ENCODE results near the gene TRAPPC8.

The TRAPPC8 gene

DNA sequence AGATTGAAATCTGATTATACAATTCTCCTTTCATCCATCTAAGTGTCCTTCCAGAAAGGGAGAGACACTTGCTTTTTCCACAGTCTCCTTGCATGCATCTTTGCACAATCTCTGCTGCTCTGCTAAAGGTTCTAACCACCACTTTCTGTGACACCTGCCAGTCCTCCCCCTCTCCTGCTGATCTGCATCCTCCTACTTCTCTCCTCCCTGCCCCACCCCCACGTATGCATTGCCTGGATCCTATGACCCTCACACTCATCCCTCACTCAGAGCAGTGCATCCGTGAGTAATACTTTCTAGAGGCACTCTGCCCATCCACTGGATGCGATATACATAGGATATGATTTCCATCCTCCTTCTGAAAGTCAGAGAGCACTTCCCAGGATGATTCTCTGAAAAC, 27.7 kb upstream of the TRAPPC8 start:
- no peaks in the 10 kb centered on the region for H4K20me1 ChIP-seq (ENCODE audit: insufficient read depth, low read length)
- no peak overlapping the region for H2AFZ ChIP-seq (ENCODE audit: low read depth, low read length)
- H3K4me2 ChIP-seq (ENCODE audit: insufficient read depth, low read length) = no peak overlapping the region
- H3K27me3 ChIP-seq (ENCODE audit: insufficient read depth, low read length, poor library complexity) = no peaks in the 10 kb centered on the region
- no peaks in the 10 kb centered on the region for H3K4me1 ChIP-seq (ENCODE audit: insufficient read depth, low read length)
- ATAC-seq (ENCODE audit: insufficient read depth, low read depth) (no peak), DNase-seq (no peak)
- no peak overlapping the region for H3K9ac ChIP-seq (ENCODE audit: low read depth, low read length)
- H3K36me3 ChIP-seq (ENCODE audit: insufficient read depth, low read length) = no peaks in the 10 kb centered on the region
- peaks cover 27% of the 10 kb centered on the region for H3K9me3 ChIP-seq (ENCODE audit: insufficient read depth, low read length, severe bottlenecking)
- H3K79me2 ChIP-seq (ENCODE audit: insufficient read depth, low read length) = no peaks in the 10 kb centered on the region
- H3K27ac ChIP-seq (ENCODE audit: low read length) = no peak overlapping the region
- TF ChIP-seq, protein P1, sequence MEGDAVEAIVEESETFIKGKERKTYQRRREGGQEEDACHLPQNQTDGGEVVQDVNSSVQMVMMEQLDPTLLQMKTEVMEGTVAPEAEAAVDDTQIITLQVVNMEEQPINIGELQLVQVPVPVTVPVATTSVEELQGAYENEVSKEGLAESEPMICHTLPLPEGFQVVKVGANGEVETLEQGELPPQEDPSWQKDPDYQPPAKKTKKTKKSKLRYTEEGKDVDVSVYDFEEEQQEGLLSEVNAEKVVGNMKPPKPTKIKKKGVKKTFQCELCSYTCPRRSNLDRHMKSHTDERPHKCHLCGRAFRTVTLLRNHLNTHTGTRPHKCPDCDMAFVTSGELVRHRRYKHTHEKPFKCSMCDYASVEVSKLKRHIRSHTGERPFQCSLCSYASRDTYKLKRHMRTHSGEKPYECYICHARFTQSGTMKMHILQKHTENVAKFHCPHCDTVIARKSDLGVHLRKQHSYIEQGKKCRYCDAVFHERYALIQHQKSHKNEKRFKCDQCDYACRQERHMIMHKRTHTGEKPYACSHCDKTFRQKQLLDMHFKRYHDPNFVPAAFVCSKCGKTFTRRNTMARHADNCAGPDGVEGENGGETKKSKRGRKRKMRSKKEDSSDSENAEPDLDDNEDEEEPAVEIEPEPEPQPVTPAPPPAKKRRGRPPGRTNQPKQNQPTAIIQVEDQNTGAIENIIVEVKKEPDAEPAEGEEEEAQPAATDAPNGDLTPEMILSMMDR (IDR thresholded peaks at IDR 0.05; ENCODE audit: borderline replicate concordance, extremely low read depth, low read length, poor library complexity, severe bottlenecking) = no peak
- TF ChIP-seq EZH2 (IDR thresholded peaks at IDR 0.05; ENCODE audit: borderline replicate concordance, low read depth, low read length, severe bottlenecking) = no peak
- no peak overlapping the region for H3K4me3 ChIP-seq (ENCODE audit: low read depth in 1 of 2, low read length in 2 of 2)

DNA sequence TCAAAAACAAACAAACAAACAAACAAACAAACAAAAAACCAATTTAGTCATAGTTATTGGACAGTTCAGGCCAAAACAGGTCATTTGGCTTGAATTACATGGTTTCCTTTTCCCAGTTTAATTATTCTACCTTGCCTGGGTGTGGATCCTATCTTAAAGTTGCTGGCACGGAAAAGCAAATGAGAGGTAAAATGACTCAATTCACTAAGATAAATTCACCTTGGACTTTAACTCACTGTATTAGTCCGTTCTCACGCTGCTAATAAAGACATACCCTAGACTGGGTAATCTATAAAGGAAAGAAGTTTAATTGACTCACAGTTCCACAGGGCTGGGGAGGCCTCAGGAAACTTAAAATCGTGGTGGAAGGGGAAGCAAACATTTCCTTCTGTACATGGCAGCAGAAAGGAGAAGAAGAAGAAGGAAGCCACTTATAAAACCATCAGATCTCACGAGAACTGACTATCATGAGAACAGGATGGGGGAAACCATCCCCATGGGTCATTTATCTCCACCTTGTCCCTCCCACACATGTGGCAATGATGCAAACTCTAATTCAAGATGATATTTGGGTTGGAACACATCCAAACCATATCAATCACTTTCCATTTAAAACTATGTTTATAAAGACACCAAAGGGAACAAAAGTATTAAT, 22.5 kb upstream of the TRAPPC8 start:
- no peak for ATAC-seq (ENCODE audit: insufficient read depth, low read depth)
- no peaks in the 10 kb centered on the region for H3K4me1 ChIP-seq (ENCODE audit: insufficient read depth, low read length)
- no peak overlapping the region for H3K4me3 ChIP-seq (ENCODE audit: low read depth in 1 of 2, low read length in 2 of 2)
- no peaks in the 10 kb centered on the region for H3K36me3 ChIP-seq (ENCODE audit: insufficient read depth, low read length)
- no peak overlapping the region for H2AFZ ChIP-seq (ENCODE audit: low read depth, low read length)
- no peak for DNase-seq
- H3K27me3 ChIP-seq (ENCODE audit: insufficient read depth, low read length, poor library complexity) = no peaks in the 10 kb centered on the region
- no peaks in the 10 kb centered on the region for H3K9me3 ChIP-seq (ENCODE audit: insufficient read depth, low read length, severe bottlenecking)
- no peaks in the 10 kb centered on the region for H4K20me1 ChIP-seq (ENCODE audit: insufficient read depth, low read length)
- no peak overlapping the region for H3K27ac ChIP-seq (ENCODE audit: low read length)
- TF ChIP-seq, protein P1 (IDR thresholded peaks at IDR 0.05; ENCODE audit: borderline replicate concordance, extremely low read depth, low read length, poor library complexity, severe bottlenecking) = no peak
- TF ChIP-seq EZH2 (IDR thresholded peaks at IDR 0.05; ENCODE audit: borderline replicate concordance, low read depth, low read length, severe bottlenecking) = no peak
- H3K4me2 ChIP-seq (ENCODE audit: insufficient read depth, low read length) = no peak overlapping the region
- H3K9ac ChIP-seq (ENCODE audit: low read depth, low read length) = no peak overlapping the region
- no peaks in the 10 kb centered on the region for H3K79me2 ChIP-seq (ENCODE audit: insufficient read depth, low read length)

DNA sequence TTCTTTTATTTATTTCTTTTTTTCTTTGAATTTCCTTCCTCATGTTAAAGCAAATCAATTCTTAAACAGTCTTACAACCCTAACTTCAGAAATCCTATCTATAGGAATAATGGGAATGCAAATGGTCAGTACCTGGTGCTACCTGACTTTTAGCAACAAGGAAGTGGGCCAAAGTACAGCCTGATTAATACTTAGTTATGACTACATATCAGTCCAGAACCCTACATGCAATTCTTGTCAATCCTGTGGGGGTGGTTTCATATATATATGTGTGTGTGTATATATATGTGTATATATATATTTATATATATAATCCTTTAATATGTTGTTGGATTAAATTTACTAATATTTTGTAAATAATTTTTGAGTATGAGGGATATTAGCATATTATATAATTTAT, 14.8 kb upstream of the TRAPPC8 start:
- Histone ChIP-seq H3K27ac (ENCODE audit: low read length) (no peak overlapping the region), H4K20me1 (ENCODE audit: insufficient read depth, low read length) (no peaks in the 10 kb centered on the region), H3K4me2 (ENCODE audit: insufficient read depth, low read length) (no peak overlapping the region), H3K27me3 (ENCODE audit: insufficient read depth, low read length, poor library complexity) (no peaks in the 10 kb centered on the region), H3K9me3 (ENCODE audit: insufficient read depth, low read length, severe bottlenecking) (no peaks in the 10 kb centered on the region), H2AFZ (ENCODE audit: low read depth, low read length) (no peak overlapping the region), H3K36me3 (ENCODE audit: insufficient read depth, low read length) (no peaks in the 10 kb centered on the region), H3K4me3 (ENCODE audit: low read depth in 1 of 2, low read length in 2 of 2) (no peak overlapping the region), H3K9ac (ENCODE audit: low read depth, low read length) (no peak overlapping the region), H3K79me2 (ENCODE audit: insufficient read depth, low read length) (no peaks in the 10 kb centered on the region), H3K4me1 (ENCODE audit: insufficient read depth, low read length) (no peaks in the 10 kb centered on the region)
- ATAC-seq (ENCODE audit: insufficient read depth, low read depth) (no peak), DNase-seq (no peak)
- no peak for TF ChIP-seq EZH2 (IDR thresholded peaks at IDR 0.05; ENCODE audit: borderline replicate concordance, low read depth, low read length, severe bottlenecking)
- TF ChIP-seq, protein P1 (IDR thresholded peaks at IDR 0.05; ENCODE audit: borderline replicate concordance, extremely low read depth, low read length, poor library complexity, severe bottlenecking) = no peak

All from DND-41 (cell line).